Brain microvascular endothelial cell (primary cell): ENCODE data around the gene ST3GAL2.
A peak's percentile ranks its signal among the peaks of the same experiment; 100 is the strongest.

Experiments used
- DNase-seq: peaks from one replicate; pipeline ENCODE4 v3.0.0-alpha.2; 2020
- H3K27ac ChIP-seq: fragments of 250-450 bp; sonication (Bioruptor Pico); 2 replicates; pipeline ENCODE4 v1.5.1; 2020; ENCODE audit warnings: mild to moderate bottlenecking, moderate library complexity
- H3K27me3 ChIP-seq: fragments of 250-450 bp; sonication (Bioruptor Pico); replicated peaks from 2 replicates; pipeline ENCODE4 v1.5.1; 2020; ENCODE audit warnings: mild to moderate bottlenecking
- H3K36me3 ChIP-seq: fragments of 250-450 bp; sonication (Bioruptor Pico); replicated peaks from 2 replicates; pipeline ENCODE4 v1.5.1; 2020; ENCODE audit warnings: mild to moderate bottlenecking
- H3K4me3 ChIP-seq: 2 replicates; pipeline ENCODE4 v1.5.1; 2011; ENCODE audit warnings: low read depth, mild to moderate bottlenecking, control low read depth, low read length, moderate library complexity
- CTCF ChIP-seq: IDR thresholded peaks from 2 replicates; pipeline ENCODE4 v1.5.1; 2011; ENCODE audit warnings: low read depth, mild to moderate bottlenecking, moderate library complexity, low read length, control low read depth, inconsistent platforms; ENCODE audit errors: missing control alignments
- in situ Hi-C: cut with HindIII; loops from 2 replicates; pipeline ENCODE4 v1.10.0; 2017; ENCODE audit warnings: low sequenced_read_pairs, low pct_ligation_motif_present

ST3GAL2 gene

GRCh38 chr16:70438969-70439862, at the start of gene ST3GAL2:
ST3GAL2 (minus strand) TSS chr16:70439100; CDS start chr16:70398530, 40,570 bp downstream.
- H3K27ac ChIP-seq, result peak within 1 kb of the TSS; percentile 89
- in situ Hi-C loops, result no loop called here
- peaks cover 7% of the 10 kb centered on the region for H3K36me3 ChIP-seq
- H3K27me3 ChIP-seq, result no peaks in the 10 kb centered on the region
- peak; percentile 7 for TF ChIP-seq CTCF
- H3K4me3 ChIP-seq, result peak within 1 kb of the TSS; percentile 96
- peak; percentile 88 for DNase-seq

GRCh38 chr16:70484867-70485266, 46.0 kb upstream of the ST3GAL2 start:
- in situ Hi-C loops, result no loop called here
- Histone ChIP-seq H3K4me3 (no peak overlapping the region), H3K36me3 (peaks cover 21% of the 10 kb centered on the region), H3K27me3 (no peaks in the 10 kb centered on the region), H3K27ac (no peak overlapping the region)
- no peak for TF ChIP-seq CTCF
- DNase-seq, result no peak

- DNase-seq, result no peak
- no peak overlapping the region for H3K4me3 ChIP-seq
- TF ChIP-seq CTCF, result no peak
- no peaks in the 10 kb centered on the region for H3K27me3 ChIP-seq
- no peak overlapping the region for H3K27ac ChIP-seq
- in situ Hi-C loops, result no loop called here
- H3K36me3 ChIP-seq, result peaks cover 26% of the 10 kb centered on the region
These were observed 44.5 kb upstream of the ST3GAL2 start for GRCh38 chr16:70483426-70483825.

GRCh38 chr16:70482624-70483023, 43.7 kb upstream of the ST3GAL2 start:
- Histone ChIP-seq H3K27ac (no peak overlapping the region), H3K4me3 (no peak overlapping the region), H3K27me3 (no peaks in the 10 kb centered on the region), H3K36me3 (peaks cover 26% of the 10 kb centered on the region)
- in situ Hi-C loops, result no loop called here
- no peak for DNase-seq
- no peak for TF ChIP-seq CTCF

GRCh38 chr16:70481929-70482536, 43.1 kb upstream of the ST3GAL2 start:
- H3K27me3 ChIP-seq, result no peaks in the 10 kb centered on the region
- in situ Hi-C loops, result no loop called here
- peaks cover 26% of the 10 kb centered on the region for H3K36me3 ChIP-seq
- H3K27ac ChIP-seq, result no peak overlapping the region
- TF ChIP-seq CTCF, result no peak
- H3K4me3 ChIP-seq, result no peak overlapping the region
- DNase-seq, result no peak
